HG03460 (cell line): ENCODE data around the gene DALRD3.
"Not testable (repeated sequence)": the region's sequence is repeated elsewhere in the genome, so short reads cannot be mapped to it uniquely, and the experiment has no call there.

Source experiments
- ATAC-seq: cut with Tn5 transposase; IDR thresholded peaks from one replicate; pipeline ENCODE4 v1.9.1; 2021; ENCODE audit not compliant: unreplicated experiment

DALRD3 gene

DNA sequence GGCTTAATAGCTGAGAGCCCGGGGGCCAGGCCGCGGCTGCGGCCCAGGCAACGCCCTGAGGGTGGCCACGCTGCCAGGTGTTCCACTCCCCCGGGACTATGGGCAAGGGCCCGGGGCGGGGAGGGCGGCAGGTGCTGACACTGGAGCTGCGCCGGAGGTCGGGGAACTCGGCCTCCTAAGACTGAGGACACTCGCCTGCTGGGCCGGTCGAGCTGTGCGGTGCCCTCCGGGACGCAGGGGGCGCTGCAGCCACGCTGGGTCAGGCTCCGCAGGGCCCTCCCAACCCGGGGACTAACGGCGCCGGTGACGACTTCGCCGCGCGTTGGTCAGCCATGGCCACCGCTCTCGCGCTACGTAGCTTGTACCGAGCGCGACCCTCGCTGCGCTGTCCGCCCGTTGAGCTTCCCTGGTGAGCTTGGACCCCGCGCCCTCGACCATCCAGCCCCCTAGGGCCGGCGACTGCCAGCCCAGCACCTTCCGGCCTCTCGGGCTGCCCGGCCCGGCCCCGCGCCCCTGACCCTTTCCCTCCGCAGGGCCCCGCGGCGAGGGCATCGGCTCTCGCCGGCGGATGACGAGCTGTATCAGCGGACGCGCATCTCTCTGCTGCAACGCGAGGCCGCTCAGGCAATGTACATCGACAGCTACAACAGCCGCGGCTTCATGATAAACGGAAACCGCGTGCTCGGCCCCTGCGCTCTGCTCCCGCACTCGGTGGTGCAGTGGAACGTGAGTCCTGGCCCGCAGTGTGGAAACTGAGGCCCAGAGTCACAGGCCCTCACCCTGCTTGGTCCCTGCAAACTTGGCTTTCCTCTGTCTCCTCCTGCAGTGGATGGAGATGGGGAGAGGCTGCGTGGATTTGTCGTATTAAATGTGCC, 3.7 kb upstream of the DALRD3 start, which contains the start of gene NDUFAF3:
NDUFAF3 (plus strand) TSS at position 309 of the 875 bp plus-strand sequence; CDS start at position 333, 24 bp downstream.
- peak; percentile 55 for ATAC-seq

DNA sequence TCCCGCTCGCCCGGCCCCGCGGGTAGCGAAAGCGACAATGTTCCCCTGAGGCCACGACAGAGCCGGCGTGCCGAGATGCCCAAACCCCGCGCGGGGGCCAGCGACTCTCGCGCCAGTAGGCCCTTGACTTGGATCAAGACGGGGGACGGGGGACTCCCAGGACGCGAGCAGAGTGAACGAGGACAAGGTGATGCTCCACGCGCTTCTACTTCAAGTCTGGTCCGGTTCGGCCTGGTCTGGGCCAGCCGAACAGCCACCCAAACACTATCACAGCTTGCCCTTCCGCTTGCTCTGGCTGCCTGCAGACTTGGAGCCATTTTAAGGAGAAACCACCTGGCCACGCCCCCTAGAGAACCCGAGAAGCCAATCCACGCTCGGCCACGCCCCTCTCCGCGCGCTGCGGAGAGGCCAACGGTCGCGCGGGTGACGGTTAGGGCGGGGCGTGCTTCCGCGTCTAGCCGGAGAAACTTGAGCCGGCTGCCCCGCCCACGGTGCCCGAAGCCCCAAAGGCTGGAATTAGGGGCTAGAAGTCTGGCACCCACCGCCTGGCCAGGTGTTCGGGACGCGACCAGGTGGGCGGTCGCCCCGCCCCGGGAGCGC, 2.9 kb upstream of the DALRD3 start:
- peak; percentile 44 for ATAC-seq

DNA sequence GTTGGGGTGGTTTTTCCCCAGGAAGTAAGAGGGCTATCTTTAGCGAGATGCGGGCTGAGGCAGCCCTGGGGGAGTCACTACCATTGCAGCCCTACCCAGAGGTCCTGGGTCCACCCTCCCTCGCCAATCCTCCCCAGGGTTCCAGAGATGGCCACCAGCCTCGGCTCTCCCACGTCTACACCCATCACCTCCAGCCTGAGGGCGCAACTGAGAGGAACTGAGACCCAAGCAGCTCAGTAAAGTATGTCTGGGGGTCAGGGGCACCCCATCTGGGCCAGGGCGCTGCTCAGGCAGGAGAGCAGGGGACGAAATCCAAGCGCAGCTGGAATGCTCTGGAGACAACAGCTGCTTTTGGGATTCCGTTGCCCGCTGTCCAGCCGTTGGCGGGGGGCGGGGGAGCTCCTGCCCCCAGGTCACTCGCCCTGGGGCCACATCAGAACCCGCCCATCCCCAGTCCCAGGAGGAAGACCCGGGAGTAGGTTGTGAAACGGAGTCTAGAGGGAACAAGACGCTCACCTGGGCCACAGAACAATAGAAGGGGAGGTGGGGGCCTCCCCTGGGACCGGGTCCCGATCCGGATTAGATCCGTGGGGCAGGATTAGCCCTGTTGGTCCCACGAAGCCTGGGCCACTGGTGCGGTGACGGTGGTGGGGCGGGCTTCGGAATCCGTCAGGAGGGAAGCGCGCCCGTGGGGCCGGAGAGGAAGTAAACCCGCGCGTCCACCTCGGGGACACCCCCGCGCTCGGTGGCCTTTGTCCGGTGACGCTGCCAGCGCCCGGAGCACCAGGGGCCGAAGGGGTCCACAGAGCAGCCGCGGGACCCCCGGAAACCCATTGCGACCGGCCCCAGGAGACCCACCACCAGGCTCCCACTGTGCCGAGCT, 2.2 kb upstream of the DALRD3 start:
- peak; percentile 2 for ATAC-seq

DNA sequence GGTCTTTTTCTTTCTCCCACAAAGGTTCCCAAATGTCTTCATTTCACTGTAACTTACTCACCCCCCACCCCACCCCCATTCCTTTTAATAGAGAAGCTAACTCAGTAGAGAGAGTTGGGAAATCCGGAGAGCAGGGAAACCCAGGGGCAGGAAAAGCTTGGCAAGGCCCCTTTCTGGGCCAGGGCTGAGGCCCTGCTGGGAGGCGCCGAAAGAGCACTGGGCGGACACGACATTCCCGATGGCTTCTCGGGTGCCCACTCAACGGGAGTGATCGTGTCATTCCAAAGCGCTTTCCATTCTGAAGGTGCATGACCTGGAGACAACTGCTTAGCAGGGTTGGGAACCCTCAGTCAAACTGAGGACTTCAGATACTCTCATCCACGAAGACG, 1.6 kb upstream of the DALRD3 start:
- no peak for ATAC-seq

DNA sequence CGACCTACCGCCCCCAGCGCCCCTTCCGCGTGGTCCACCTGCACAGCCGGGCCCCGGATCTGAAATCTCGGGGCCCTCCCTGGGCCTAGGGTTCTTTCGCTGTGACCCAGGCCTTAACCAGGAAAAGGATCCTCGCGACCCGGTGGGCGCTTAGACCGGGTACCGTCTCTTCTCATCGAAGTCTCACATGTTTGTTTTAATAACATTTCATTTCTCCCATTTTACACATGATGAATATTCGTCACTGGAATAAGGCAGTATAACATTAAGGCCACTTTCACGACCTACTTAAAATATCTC, 277 bp upstream of the DALRD3 start:
- ATAC-seq, result no peak

DNA sequence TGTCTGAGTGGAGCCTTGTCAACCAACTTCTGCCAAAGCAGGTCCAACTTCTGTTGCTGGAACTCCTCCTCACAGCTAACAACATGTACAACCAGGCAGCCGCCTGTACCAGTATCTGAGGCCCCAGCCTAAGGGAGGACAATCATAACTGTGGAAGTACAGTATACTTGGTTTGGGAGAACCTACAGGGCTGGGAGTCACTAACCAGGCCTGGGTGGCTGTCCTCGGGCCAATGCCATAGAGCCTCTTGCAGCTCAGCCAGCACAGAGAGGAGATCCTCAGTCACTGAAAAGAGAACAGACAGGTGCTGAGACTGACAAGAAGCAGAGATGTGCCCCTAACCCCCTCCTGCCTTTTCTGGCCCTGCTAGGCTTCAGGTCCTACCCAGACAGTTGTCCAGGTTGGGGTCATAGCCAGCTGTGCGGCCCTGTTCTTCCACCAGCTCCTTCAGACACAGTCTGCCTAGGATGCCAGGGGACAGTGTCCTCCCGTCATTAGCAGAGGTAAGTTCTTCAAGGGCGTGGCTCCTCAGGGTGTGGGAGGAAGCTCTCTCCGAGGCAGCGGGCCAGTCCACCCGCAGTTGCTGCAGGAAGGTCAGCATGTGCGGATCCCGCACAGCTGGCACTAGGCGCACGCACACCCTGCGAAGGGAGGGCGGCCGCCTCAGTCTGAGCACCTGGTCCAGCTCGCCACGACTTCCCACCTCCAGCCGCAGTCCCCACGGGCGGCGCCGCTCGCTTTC, 980 bp downstream of the DALRD3 start:
- ATAC-seq, result no peak

DNA sequence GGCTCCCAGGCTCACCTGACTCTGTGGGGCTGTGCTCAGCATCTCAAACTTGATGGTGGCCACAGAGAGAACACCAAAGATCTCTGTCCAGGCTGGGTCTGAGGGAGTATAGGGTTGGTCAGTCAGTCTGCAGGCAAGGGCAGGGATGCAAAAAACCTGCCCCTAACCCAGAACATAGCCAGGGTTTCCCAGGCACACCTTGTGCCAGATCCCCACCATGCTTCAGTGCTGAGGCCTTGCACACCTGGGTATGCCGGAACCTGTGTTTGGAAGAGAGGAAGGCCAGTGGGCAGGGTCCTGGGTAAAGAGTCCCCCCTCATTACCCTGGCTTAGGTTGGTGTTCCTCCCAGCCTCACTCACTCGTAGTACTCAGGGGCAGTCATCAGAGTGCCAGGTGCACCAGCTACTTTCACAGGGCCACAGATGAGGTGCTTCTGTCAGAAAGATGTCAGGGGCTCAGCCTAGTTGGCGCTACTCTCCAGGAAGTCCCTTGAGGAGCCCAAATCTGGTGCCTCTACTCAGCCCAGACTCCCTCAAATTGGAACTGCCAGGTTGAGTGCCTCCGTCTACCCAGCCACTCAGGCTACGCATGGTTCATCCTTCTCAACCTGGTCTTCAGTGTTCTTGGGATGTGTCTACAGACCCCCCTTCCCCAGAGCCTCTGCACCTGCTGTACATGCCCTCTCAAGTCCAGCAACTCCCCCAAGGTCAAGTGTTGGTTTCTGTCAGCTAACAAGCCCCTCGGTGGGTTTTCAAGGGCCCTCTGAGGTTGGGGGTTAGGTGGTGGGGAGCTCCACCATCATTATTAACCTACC, 1.8 kb downstream of the DALRD3 start:
- ATAC-seq, result no peak

DNA sequence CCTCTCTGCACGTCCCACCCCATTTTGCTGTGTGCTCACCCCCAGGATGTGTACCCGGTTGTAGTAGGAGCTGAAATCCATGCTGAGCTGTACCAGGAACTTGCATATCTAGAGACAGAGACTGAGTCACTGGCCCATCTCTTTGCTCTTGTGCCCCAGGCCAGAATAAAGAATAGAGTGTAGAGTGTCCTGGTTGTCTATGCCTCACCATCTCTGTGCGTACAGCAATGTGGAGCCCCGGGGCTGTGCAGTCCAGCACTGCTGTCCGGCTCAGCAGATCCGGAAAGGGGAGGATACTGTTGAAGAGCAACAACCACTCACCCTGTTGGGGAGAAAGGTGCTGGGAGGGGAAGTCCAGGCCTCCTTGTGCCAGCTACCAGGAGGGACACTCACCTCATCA, 2.6 kb downstream of the DALRD3 start:
- ATAC-seq, result no peak

DNA sequence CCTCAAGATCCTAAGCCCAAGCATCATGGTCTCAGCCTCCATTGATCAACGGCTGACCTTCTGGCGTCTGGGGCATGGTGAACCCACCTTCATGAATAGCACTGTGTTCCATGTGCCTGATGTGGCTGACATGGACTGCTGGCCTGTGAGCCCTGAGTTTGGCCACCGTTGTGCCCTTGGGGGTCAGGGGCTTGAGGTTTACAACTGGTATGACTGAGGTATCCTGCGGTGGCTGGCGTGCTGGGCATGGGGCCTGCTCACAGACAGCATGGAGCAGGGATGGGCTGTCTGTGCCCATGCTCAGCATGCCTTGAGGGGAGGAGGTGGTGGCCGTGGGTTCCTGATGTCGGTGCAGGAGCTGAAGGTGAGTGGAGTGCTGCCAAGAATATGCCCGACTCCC, 3.3 kb downstream of the DALRD3 start:
- no peak for ATAC-seq

DNA sequence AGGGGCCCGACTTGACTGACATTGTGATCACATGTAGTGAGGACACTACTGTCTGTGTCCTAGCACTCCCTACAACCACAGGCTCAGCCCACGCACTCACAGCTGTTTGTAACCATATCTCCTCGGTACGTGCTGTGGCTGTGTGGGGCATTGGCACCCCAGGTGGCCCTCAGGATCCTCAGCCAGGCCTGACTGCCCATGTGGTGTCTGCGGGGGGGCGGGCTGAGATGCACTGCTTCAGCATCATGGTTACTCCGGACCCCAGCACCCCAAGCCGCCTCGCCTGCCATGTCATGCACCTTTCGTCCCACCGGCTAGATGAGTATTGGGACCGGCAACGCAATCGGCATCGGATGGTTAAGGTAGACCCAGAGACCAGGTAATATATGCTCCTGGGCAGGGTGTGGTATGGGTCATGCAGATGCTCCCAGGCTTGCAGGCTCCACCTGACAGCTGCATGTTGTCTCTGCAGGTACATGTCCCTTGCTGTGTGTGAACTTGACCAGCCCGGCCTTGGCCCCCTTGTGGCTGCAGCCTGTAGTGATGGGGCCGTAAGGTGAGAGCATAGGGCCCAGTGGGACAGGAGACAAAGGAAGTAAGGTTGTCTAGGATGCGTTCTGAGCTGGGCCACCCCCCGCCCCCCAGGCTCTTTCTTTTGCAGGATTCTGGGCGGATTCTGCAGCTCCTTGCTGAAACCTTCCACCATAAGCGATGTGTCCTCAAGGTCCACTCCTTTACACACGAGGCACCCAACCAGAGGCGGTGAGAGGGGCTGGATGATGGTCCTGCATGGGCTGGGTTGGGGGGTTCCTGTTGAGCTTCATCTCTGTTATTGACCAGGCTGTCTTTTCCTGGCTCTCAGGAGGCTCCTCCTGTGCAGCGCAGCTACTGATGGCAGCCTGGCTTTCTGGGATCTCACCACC, 4.4 kb downstream of the DALRD3 start:
- ATAC-seq, result no peak

DNA sequence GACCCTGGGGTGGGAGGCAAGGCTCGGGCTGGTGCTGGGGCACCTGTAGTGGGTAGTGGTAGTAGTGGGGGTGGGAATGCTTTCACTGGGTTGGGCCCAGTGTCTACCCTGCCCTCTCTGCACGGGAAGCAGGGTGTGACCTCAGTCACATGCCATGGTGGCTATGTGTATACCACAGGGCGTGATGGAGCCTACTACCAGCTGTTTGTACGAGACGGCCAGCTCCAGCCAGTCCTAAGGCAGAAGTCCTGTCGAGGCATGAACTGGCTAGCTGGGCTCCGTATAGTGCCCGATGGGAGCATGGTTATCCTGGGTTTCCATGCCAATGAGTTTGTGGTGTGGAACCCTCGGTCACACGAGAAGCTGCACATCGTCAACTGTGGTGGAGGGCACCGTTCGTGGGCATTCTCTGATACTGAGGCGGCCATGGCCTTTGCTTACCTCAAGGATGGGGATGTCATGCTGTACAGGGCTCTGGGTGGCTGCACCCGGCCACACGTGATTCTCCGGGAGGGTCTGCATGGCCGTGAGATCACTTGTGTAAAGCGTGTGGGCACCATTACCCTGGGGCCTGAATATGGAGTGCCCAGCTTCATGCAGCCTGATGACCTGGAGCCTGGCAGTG, 5.2 kb downstream of the DALRD3 start:
- no peak for ATAC-seq

DNA sequence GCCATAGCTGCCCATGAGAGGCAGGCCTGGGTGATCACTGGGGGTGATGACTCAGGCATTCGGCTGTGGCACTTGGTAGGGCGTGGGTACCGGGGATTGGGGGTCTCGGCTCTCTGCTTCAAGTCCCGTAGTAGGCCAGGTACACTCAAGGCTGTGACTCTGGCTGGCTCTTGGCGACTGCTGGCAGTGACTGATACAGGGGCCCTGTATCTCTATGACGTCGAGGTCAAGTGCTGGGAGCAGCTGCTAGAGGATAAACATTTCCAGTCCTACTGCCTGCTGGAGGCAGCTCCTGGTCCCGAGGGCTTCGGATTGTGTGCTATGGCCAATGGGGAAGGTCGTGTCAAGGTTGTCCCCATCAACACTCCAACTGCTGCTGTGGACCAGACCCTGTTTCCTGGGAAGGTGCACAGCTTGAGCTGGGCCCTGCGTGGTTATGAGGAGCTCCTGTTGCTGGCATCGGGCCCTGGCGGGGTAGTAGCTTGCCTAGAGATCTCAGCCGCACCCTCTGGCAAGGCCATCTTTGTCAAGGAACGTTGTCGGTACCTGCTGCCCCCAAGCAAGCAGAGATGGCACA, 5.9 kb downstream of the DALRD3 start:
- ATAC-seq, result no peak

DNA sequence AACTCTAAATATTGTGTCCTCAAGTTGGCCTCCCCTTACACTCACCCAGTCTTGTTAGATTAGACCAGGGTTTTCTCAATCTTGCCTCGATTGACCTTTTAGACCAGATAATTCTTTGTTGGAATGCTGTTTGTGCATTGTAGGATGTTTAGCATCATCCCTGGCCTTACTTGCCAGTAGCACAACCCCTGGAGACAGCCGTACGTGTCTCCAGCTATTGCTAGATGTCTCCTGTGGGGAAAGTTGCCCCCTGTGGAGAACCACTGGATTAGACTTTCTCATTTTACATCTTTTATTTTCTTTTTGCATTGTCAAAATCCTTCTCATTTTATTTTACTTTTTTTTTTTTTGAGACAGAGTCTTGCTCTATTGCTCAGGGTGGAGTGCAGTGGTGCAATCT, 9.0 kb downstream of the DALRD3 start:
- ATAC-seq, result no peak

DNA sequence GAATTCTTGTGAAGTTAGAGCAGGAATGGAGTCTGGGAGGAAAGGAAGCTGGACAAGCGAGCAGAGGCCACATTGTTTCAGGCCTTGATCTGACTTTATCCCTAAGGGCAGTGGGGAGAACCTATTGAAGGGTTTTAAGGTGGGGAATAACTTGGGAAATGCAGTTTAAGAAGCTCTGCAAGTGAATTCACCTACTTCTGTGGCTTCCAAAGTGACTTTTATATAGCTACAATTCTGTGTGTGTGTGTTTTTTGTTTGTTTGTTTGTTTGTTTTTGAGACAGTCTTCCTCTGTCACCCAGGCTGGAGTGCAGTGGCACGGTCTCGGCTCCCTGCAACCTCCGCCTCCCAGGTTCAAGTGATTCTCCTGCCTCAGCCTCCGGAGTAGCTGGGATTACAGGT, 9.8 kb downstream of the DALRD3 start:
- not testable (repeated sequence) for ATAC-seq

DNA sequence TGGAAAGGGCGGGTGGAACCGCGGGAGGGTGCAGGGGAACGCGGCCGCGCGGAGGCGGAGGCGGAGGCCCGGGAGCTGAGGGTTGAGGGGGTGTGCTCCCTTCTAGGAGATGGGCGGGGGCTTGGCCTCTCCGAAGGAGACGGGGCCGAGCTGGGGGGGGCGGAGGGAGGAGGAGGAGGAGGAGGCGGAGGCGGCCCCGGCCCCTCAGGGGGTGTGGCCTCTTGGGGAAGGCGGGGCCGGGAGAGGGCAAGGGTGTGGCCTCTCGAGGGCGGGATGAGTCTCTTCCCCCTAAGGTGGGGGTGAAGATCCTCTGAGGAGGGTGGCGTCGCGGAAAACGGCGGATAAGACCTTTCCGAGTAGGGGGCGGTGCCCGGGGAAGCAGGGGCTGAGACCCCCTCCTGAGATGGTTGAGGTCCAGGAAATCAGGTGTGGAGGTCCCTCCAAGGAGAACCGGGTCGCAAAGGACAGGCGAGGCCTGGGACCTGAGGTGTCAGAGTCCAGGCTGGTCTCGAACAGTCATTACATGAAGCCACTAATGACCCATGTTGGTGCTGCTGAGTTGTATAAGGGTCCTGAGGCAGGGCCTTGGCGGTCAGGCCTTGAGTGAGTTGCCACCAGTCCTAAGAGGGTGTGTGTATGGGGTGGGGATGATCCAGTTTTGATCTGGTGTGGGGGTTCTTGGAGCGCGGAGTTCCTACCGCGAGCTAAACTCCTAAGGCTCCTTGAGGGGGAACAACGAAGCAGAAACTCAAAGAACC, 10.4 kb downstream of the DALRD3 start:
- peak; percentile 40 for ATAC-seq

DNA sequence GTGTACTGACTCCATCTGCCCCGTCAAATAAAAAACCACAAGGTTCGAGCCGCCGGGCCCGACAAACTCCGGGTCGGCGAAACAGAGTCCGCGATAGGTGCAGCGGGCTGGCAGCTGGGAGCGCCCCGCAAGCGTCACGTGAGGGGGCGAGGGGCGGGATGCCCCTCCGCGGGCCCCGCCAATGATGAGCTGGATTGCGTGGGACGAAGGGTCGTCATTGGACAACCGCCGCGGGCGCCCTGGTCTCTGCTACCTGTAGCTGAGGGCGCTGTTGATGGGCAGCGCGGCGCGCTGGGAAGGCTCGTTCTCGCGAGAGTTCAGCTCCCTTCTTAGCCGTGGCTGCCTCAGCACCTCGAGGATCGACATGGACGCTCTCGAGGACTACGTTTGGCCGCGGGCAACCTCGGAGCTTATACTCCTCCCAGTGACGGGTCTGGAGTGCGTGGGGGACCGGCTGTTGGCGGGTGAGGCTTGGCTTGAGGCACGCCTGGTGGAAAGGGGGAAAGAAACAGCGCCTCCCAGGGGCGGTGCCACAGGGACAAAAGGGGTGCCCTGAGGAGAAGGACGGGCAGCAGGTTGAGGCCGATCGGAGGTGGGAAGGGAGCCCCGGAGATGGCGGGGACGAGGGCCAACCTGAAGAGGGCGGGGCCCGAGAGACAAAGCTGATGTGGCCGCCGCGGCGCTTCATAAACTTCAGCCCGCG, 11.2 kb downstream of the DALRD3 start, which contains the start of gene WDR6:
WDR6 (plus strand) TSS at position 324 of the 703 bp plus-strand sequence; CDS start at position 365, 41 bp downstream.
- ATAC-seq, result peak; percentile 83
